ENCODE measurements around the gene TCHP.

GRCh38 chr12:109905301-109905700 lies 5.2 kb downstream of the TCHP start:
- TF ChIP-seq, protein P1, sequence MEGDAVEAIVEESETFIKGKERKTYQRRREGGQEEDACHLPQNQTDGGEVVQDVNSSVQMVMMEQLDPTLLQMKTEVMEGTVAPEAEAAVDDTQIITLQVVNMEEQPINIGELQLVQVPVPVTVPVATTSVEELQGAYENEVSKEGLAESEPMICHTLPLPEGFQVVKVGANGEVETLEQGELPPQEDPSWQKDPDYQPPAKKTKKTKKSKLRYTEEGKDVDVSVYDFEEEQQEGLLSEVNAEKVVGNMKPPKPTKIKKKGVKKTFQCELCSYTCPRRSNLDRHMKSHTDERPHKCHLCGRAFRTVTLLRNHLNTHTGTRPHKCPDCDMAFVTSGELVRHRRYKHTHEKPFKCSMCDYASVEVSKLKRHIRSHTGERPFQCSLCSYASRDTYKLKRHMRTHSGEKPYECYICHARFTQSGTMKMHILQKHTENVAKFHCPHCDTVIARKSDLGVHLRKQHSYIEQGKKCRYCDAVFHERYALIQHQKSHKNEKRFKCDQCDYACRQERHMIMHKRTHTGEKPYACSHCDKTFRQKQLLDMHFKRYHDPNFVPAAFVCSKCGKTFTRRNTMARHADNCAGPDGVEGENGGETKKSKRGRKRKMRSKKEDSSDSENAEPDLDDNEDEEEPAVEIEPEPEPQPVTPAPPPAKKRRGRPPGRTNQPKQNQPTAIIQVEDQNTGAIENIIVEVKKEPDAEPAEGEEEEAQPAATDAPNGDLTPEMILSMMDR (IDR thresholded peaks at IDR 0.05): no peak
- TF ChIP-seq POLR2AphosphoS5 (IDR thresholded peaks at IDR 0.05): no peak
- TF ChIP-seq POLR2A (IDR thresholded peaks at IDR 0.05): no peak
- no peak for TF ChIP-seq EP300 (IDR thresholded peaks at IDR 0.05)

Measured in sigmoid colon (tissue), 4 donors.